ENCODE results near the gene PLEKHD1. TPM values are rescaled to one million over a fixed set of nuclear protein-coding genes. Genes with fewer than 3 reads are reported as not detected.
A peak's percentile ranks its signal among the peaks of the same experiment; 100 is the strongest.

Gene PLEKHD1
- total and polyA plus RNA-seq, 2 of the 8 experiments (the other 6 are each of a cell fraction or from before 2014, with no cell fraction given): 0.24 to 0.48 TPM

GRCh38 chr14:69553252-69553651 lies 68.7 kb downstream of the PLEKHD1 start:
- Histone ChIP-seq H3K23ac (ENCODE audit: insufficient read length) (no peak overlapping the region), H2BK15ac (ENCODE audit: low read length) (no peak overlapping the region), H4K8ac (ENCODE audit: extremely low read depth, insufficient read depth, low read length) (no peak overlapping the region), H3K27ac (ENCODE audit: low read depth, low read length) (no peak overlapping the region), H3K36me3 (ENCODE audit: control insufficient read depth in 2 of 4, insufficient read depth in 4 of 4, low read length in 3 of 4) (no peaks in the 10 kb centered on the region), H3K27me3 (replicated peaks in 1 of 4; ENCODE audit: control insufficient read depth in 3 of 4, extremely low read depth in 1 of 4, insufficient read depth in 3 of 4, low read length in 3 of 4) (no peaks in the 10 kb centered on the region), H3K56ac (replicated peaks; ENCODE audit: insufficient read length, low read depth, low read length) (no peak overlapping the region), H2BK12ac (ENCODE audit: low read depth, low read length) (no peak overlapping the region), H3K23me2 (ENCODE audit: low read depth, low read length) (0 out of 2 replicates have a peak, but pooled peaks cover 1% of the 10 kb centered on the region), H3K79me2 (ENCODE audit: control insufficient read depth in 1 of 2, insufficient read depth in 2 of 2, low read length in 2 of 2) (no peaks in the 10 kb centered on the region), H3K9ac (replicated peaks in 1 of 4; ENCODE audit: extremely low read depth in 1 of 4, low read depth in 3 of 4, low read length in 3 of 4) (no peak overlapping the region), H3K4me3 (ENCODE audit: extremely low read depth in 1 of 4, insufficient read depth in 2 of 4, low read depth in 3 of 4, low read length in 4 of 4) (no peak overlapping the region), H2BK120ac (replicated peaks; ENCODE audit: low read depth, low read length) (no peak overlapping the region), H3K4me1 (replicated peaks in 1 of 4; ENCODE audit: control insufficient read depth in 3 of 4, insufficient read depth in 4 of 4, low read length in 3 of 4) (peaks cover 0 to 9% (median 3%) of the 10 kb centered on the region in 4 experiments; a peak in 4 of 7 replicates), H3K79me1 (ENCODE audit: low read depth, low read length) (no peaks in the 10 kb centered on the region), H3K9me3 (ENCODE audit: insufficient read depth in 2 of 2, low read depth in 1 of 2, low read length in 1 of 2) (no peaks in the 10 kb centered on the region), H3K4ac (replicated peaks; ENCODE audit: insufficient read length, low read depth, low read length) (no peak overlapping the region), H4K20me1 (replicated peaks in 1 of 2; ENCODE audit: control insufficient read depth in 1 of 2, insufficient read depth in 2 of 2, low read length in 2 of 2) (no peaks in the 10 kb centered on the region), H4K5ac (ENCODE audit: insufficient read length, low read depth, low read length) (no peak overlapping the region), H2BK20ac (ENCODE audit: low read length) (no peak overlapping the region), H4K91ac (replicated peaks; ENCODE audit: insufficient read length, low read length) (no peak overlapping the region), H3K18ac (ENCODE audit: extremely low read depth, low read length) (no peak overlapping the region), H3K4me2 (ENCODE audit: insufficient read depth in 1 of 2, low read depth in 2 of 2, low read length in 2 of 2) (no peak overlapping the region), H3K14ac (ENCODE audit: insufficient read length) (no peak overlapping the region), H2AK5ac (ENCODE audit: low read depth, low read length) (0 out of 2 replicates have a peak overlapping the region, but pooled peaks have one; percentile 24), H2AFZ (ENCODE audit: low read length) (no peak overlapping the region), H2BK5ac (ENCODE audit: low read depth, low read length) (no peak overlapping the region)
- DNase-seq (ENCODE audit: low read depth in 1 of 2, low spot score in 2 of 2) (no peak), FAIRE-seq (no peak)
- CTCF ChIA-PET (ENCODE audit: partially characterized antibody): interaction anchor here (1.1 to 6.3 kb wide), 2 partner anchors 19 to 54 kb away, joined by 3 to 96 read pairs; partner anchors contain the start of gene CCDC177
- POLR2A ChIA-PET (ENCODE audit: partially characterized antibody): no interaction called here
- 72% methylated on average over 1 of the region's 1 CpG; no CpG with 5 or more reads in 1 of the 2 experiments for WGBS, 2 experiments (ENCODE audit: extremely low coverage in 1 of 2, insufficient coverage in 1 of 2, insufficient read length in 1 of 2, insufficient replicate concordance in 2 of 2, low coverage in 1 of 2, low lambda C conversion rate in 2 of 2, missing lambda C conversion rate in 1 of 2)
- TF ChIP-seq EGR1 (IDR thresholded peaks at IDR 0.05; ENCODE audit: borderline replicate concordance, low read depth, low read length): no peak
- no peak for TF ChIP-seq TEAD4 (IDR thresholded peaks at IDR 0.05; ENCODE audit: low read depth, low read length)
- no peak for TF ChIP-seq BCL11A (IDR thresholded peaks at IDR 0.05; ENCODE audit: low read depth in 2 of 2, low read length in 2 of 2)
- no peak for TF ChIP-seq POLR2A (IDR thresholded peaks at IDR 0.05; ENCODE audit: control extremely low read depth in 1 of 2, low read depth in 2 of 2, low read length in 2 of 2)
- no peak for TF ChIP-seq BACH1 (IDR thresholded peaks at IDR 0.05; ENCODE audit: low read length)
- TF ChIP-seq HDAC2 (IDR thresholded peaks at IDR 0.05; ENCODE audit: borderline replicate concordance in 1 of 2, low read depth in 2 of 2, low read length in 2 of 2): no peak
- no peak for TF ChIP-seq KDM5A (IDR thresholded peaks at IDR 0.05; ENCODE audit: low read length)
- no peak for TF ChIP-seq SP2 (IDR thresholded peaks at IDR 0.05; ENCODE audit: low read length)
- TF ChIP-seq ASH2L (IDR thresholded peaks at IDR 0.05; ENCODE audit: low read length): no peak
- TF ChIP-seq RXRA (IDR thresholded peaks at IDR 0.05; ENCODE audit: insufficient read depth, low read depth, low read length): no peak
- no peak for TF ChIP-seq EP300 (IDR thresholded peaks at IDR 0.05; ENCODE audit: borderline replicate concordance in 1 of 2, low read depth in 2 of 2, low read length in 2 of 2)
- no peak for TF ChIP-seq BRCA1 (IDR thresholded peaks at IDR 0.05; ENCODE audit: low read depth, low read length)
